ENCODE measurements around the gene CXCL1.

DNA sequence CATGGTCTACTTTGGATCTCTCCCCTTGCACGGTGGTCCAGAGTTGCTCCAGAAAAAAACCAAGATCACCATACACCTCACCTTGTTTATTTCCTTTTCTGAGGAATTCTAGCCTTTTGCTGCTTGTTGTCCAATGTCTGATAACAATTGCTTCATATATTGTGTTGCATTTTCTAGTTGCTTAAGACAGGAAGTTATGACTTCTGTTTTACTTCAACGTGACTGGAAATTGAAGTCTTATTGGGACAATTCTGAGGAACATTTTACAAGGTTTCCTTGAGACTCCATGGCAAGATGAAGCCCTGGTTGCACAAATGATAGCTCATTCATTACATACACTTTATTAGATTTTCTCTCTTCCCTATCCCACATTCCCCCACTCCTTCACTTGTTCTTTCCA lies 5.2 kb downstream of the CXCL1 start:
- TF ChIP-seq SUZ12 (IDR thresholded peaks at IDR 0.05; ENCODE audit: extremely low read depth, insufficient read depth, insufficient read length) (no peak), ZNF274 (IDR thresholded peaks at IDR 0.05; ENCODE audit: low read depth, low read length) (no peak)
